Astrocyte of the hippocampus (primary cell): Measurements from ENCODE around the gene ERN1.
A peak's percentile ranks its signal among the peaks of the same experiment; 100 is the strongest.

Experiments used
- DNase-seq: peaks from one replicate; pipeline ENCODE4 v3.0.0; 2011; ENCODE audit warnings: low read depth, low spot score

The ERN1 gene

GRCh38 chr17:64004903-64005733, 124.8 kb downstream of the ERN1 start:
- DNase-seq = no peak

GRCh38 chr17:64004218-64004770, 125.7 kb downstream of the ERN1 start:
- no peak for DNase-seq

GRCh38 chr17:64003526-64004121, 126.3 kb downstream of the ERN1 start:
- DNase-seq = no peak

- no peak for DNase-seq
Observed at GRCh38 chr17:64002658-64003525, 127.1 kb downstream of the ERN1 start.

- DNase-seq = no peak
Observed at GRCh38 chr17:64001763-64002529, 128.0 kb downstream of the ERN1 start.

GRCh38 chr17:64001091-64001579, 128.8 kb downstream of the ERN1 start:
- no peak for DNase-seq

- no peak for DNase-seq
Observed at GRCh38 chr17:63999680-64000531, 130.0 kb downstream of the ERN1 start.

- DNase-seq = no peak
Observed at GRCh38 chr17:63998721-63999679, 130.9 kb downstream of the ERN1 start.

- DNase-seq = peak; percentile 85
Observed at GRCh38 chr17:63998050-63998720, 131.8 kb downstream of the ERN1 start, which contains the start of gene PRR29. Gene PRR29 (plus strand): TSS chr17:63998351. CDS start chr17:63998365, 14 bp downstream.

- DNase-seq = no peak
Observed at GRCh38 chr17:63997341-63998048, 132.4 kb downstream of the ERN1 start.

GRCh38 chr17:63996430-63997182, 133.3 kb downstream of the ERN1 start:
- no peak for DNase-seq

- no peak for DNase-seq
Observed at GRCh38 chr17:63995626-63996025, 134.3 kb downstream of the ERN1 start.

GRCh38 chr17:63993368-63993985, 136.5 kb downstream of the ERN1 start:
- DNase-seq = no peak

- no peak for DNase-seq
Observed at GRCh38 chr17:63991611-63992010, 138.3 kb downstream of the ERN1 start.

- no peak for DNase-seq
Observed at GRCh38 chr17:63989622-63990345, 140.2 kb downstream of the ERN1 start.
